ENCODE measurements around the gene PAPLN.
"Not testable (repeated sequence)": the region's sequence is repeated elsewhere in the genome, so short reads cannot be mapped to it uniquely, and the experiment has no call there.

Gene PAPLN, protein sequence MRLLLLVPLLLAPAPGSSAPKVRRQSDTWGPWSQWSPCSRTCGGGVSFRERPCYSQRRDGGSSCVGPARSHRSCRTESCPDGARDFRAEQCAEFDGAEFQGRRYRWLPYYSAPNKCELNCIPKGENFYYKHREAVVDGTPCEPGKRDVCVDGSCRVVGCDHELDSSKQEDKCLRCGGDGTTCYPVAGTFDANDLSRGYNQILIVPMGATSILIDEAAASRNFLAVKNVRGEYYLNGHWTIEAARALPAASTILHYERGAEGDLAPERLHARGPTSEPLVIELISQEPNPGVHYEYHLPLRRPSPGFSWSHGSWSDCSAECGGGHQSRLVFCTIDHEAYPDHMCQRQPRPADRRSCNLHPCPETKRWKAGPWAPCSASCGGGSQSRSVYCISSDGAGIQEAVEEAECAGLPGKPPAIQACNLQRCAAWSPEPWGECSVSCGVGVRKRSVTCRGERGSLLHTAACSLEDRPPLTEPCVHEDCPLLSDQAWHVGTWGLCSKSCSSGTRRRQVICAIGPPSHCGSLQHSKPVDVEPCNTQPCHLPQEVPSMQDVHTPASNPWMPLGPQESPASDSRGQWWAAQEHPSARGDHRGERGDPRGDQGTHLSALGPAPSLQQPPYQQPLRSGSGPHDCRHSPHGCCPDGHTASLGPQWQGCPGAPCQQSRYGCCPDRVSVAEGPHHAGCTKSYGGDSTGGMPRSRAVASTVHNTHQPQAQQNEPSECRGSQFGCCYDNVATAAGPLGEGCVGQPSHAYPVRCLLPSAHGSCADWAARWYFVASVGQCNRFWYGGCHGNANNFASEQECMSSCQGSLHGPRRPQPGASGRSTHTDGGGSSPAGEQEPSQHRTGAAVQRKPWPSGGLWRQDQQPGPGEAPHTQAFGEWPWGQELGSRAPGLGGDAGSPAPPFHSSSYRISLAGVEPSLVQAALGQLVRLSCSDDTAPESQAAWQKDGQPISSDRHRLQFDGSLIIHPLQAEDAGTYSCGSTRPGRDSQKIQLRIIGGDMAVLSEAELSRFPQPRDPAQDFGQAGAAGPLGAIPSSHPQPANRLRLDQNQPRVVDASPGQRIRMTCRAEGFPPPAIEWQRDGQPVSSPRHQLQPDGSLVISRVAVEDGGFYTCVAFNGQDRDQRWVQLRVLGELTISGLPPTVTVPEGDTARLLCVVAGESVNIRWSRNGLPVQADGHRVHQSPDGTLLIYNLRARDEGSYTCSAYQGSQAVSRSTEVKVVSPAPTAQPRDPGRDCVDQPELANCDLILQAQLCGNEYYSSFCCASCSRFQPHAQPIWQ

DNA sequence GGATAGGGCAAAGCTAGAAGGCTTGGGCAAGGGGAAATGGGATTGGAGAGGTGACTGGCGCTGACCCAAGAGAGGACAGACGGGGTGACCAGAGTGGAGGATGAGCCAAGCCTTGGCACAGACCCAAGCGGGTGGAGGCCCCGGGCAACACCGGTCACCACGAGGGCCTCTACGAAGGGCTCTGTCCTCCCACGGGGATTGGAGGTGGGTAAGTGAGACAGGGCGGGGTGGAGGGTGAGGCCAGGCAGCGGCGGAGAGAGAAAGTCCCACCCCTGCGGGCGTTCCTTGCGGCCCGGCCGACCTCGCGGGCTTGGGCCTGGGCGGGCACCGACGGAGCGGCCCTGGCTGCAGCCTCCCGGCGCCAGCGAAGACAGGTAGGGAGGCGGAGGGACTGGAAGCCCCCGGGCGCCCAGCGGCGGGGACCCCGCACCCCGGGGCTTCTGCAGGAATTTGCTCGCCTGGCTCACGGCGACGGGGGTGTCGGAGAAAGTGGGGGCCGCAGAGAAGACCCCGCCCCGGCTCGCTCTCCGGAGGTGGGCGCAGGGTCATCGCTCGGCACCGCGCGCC lies at the start of gene PAPLN:
Gene PAPLN, plus strand, starts transcription at position 288 of the 567 bp plus-strand sequence. CDS start 2,273 bp downstream, outside the sequence.
- no peak for DNase-seq (ENCODE audit: low read depth in 2 of 2)

DNA sequence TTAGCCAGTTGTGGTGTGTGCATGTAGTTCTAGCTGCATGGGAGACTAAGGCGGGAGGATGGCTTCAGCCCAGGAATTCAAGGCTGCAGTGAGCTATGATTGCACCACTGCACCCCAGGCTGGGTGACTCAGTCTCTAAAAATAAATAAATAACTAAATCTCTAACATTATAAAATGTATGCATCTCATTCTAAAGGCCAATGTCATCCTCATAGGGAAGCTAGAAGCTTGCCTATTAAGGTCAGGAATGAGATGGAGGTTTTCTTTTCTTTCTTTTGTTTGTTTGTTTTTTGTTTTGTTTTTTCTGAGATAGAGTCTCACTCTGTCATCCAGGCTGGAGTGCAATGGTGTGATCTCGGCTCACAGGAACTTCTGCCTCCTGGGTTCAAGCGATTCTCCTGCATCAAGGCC lies 48.8 kb upstream of the PAPLN start:
- no peak for DNase-seq (ENCODE audit: low read depth in 2 of 2)

DNA sequence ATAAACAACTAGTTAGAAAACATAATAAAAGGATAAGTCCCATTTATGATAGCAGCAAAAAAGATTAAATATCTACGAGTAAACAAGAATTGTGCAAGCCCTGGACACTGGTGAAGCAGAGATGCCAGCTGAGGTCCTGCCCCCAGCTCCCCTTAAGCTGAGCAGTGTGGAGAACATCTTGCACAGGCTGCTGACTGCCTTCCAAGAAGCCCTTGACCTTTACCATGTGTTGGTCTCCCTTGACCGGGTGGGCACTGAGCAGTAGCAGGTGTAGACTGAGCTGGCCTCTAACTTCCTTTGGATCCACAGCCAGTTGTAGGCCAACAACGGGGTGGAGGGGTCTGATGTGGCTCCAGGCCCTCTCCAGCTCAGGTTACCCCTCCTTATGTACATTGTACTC lies 47.7 kb upstream of the PAPLN start:
- no peak for DNase-seq (ENCODE audit: low read depth in 2 of 2)

DNA sequence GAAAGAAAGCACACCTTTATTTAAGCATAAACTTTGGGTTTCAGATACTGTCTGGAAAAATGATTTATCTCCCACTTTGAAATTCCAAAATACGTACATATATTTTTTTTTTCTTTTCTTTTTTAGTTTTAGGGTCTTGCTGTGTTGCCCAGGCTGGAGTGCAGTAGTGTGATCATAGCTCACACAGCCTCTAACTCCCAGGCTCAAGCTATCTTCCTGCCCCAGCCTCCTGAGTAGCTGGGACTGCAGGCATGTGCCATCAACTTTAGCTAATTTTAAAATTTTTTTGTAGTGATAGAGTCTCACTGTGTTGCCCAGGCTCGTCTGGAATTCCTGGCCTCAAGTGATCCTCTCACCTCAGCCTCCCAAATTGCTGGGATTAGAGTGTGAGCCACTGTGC lies 45.9 kb upstream of the PAPLN start:
- no peak for DNase-seq (ENCODE audit: low read depth in 2 of 2)

DNA sequence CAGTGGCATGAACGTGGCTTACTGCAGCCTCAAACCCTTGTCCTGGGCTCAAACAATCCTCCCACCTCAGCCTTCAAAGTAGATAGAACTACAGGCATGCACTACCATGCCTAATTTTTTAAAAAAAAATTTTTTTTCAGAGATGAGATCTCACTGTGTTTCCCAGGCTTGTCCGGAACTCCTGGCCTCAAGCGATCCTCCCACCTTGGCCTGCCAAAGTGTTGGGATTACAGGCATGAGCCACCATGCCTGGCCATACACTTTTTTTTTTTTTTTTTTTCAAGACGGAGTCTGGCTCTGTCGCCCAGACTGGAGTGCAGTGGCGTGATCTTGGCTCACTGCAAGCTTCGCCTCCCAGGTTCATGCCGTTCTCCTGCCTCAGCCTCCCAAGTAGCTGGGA lies 43.0 kb upstream of the PAPLN start:
- DNase-seq (ENCODE audit: low read depth in 2 of 2): not testable (repeated sequence)

DNA sequence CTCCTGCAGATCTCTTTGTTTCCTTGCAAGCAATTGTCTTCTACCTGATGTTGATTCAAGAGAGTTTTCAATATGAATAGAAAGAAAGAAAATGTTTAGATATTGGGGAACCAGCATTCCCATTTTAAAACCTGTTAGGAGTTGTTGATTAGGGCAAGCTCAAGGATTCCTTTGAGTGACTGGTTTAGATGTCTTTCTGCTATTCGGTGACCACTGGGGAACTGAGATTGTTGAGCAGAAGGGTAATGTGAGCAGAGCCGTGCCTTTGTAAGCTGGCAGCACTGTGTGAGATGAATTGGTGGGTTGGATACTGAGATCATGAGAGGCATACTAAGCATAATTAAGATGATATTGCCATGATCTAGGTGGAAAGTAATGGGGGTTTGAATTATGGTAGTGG lies 39.1 kb upstream of the PAPLN start:
- no peak for DNase-seq (ENCODE audit: low read depth in 2 of 2)

DNA sequence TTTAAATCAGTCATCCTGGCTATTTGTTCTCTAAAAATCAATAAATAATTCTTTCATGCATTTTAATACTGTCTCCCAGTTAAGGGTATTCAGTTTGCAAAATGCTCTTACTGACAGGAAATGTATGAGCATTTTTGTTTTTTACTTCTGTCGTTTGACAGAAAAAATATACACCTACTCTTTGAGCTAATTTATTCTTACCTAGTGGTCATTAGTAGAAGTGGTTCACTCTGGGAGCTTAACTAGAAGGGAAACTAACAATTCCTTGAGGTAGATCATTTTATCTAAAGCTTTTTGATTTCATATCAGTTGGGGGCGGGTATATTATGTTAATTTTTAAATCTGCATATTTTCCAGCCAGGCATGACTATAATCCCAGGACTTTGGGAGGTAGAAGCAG lies 33.8 kb upstream of the PAPLN start:
- DNase-seq (ENCODE audit: low read depth in 2 of 2): no peak

DNA sequence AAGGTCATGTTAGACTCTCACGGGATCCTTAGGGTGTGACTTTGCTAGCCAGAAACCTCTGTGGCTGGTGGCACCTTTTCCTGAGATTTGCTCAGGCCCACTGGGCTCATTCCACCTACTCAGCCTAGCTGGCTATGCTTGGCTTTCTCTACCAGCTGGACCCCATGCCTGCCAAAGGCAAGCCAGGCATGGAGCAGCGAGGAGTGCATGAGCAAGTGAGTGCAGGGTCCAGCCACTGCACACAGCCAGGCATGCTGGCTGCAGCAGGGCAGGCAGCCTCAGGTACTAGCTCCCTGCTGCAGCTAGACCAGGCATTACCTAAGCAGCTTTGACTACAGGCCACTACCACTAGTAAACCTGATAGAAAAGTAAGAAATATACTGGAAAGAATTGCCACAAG lies 29.7 kb upstream of the PAPLN start:
- DNase-seq (ENCODE audit: low read depth in 2 of 2): no peak

DNA sequence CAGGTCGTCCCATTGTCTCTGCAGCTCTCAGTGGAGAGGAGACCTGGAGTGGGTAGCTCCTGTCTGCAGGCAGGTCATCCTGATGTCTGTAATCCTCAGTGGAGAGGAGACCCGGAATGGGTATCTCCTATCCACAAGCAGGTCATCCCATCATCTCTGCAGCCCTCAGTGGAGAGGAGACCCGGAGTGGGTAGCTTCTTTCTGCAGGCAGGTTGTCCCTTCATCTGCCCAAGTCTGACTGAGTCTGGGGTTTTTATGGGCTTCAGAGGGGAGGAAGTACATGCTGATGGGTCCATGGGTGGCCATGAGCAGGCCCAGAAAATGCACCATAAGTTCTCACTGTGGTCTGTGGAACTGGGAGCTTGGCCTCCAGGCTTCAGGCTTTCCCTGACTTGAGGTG lies 28.9 kb upstream of the PAPLN start:
- no peak for DNase-seq (ENCODE audit: low read depth in 2 of 2)

DNA sequence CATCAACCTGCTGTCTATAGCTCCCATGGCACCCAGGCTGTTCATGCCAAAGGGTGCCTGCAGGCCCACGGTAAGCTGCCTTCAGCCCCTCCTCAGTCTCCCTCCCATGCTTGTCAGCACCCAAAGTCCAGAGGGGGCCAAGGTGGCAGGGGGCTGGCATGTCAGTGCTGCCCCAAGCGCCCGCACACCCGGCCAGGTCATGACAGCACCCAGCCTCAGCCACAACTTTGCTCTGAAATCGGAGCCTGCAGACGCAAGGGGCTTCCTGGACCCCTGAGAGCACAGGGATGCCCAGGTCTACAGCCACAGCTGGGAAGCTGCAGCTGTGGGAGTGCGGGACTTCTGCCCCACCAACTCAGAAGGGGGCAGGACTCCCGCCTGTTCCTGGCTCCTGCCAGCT lies 28.5 kb upstream of the PAPLN start:
- no peak for DNase-seq (ENCODE audit: low read depth in 2 of 2)

DNA sequence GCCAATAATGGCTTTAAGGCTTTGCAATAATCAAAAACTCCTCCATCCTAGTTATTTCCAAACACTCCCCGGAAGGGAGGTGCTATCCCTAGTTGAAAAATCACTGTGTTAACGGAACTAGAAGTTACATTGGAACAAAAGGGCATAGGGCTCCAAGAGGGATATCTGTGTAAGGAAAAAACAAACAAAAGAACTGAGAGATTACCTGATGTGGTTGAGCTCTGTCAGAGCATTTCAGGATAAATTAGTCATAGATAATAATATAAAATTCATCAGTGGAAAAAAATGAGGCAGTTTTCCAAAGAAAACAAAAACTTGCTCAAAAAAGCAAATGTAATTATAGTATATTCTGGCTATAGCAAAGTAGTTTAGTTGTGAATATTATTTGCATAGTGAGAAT lies 27.4 kb upstream of the PAPLN start:
- DNase-seq (ENCODE audit: low read depth in 2 of 2): no peak

DNA sequence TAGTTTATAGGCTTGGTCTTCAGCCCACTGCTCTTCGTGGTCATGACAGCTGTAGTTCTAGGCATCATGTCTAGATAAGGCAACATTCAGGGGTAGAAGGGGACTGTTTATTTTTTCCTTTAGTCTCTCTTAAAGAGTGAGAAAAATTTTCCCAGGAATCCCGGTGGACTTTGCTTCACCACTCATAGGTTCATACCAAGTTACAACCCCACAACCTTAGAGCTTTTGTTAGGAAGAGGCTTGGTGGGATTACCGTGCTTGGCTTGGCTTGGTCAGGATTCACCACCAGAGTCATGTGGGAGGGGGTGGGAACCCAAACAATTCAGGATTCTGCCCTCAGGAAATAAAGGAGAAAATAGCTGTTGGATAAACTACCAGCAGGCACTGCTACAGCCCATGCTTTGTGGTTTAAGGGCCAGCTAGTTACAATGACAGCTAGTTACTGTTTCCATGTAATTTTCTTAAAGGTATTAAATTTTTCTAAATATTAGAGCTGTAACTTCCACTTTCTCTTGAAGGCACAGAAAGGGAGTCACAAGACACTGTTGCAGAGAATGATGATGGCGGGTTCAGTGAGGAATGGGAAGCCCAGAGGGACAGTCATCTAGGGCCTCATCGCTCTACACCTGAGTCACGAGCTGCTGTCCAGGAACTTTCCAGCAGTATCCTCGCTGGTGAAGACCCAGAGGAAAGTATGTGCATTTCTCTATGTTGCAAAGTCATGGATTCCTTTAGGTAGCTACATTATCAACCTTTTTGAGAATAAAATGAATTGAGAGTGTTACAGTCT lies 25.9 kb upstream of the PAPLN start:
- DNase-seq (ENCODE audit: low read depth in 2 of 2): no peak

DNA sequence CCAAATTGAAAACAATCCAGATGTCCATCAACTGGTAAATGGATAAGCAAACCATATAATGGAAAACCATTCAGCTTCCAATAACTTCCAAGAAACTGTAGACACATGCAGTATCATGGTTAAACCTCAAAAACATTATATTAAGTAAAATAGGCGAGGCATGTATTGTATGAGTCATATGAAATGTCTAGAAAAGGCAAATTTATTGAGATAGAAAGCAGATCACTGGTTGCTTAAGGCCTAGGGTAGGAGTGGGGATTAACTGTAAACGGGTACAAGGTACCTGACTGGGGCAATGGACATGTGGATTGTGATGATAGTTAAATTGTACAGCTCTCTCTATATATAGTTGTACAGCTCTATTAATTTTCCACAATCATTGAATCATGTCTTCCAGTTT lies 21.3 kb upstream of the PAPLN start:
- DNase-seq (ENCODE audit: low read depth in 2 of 2): no peak

DNA sequence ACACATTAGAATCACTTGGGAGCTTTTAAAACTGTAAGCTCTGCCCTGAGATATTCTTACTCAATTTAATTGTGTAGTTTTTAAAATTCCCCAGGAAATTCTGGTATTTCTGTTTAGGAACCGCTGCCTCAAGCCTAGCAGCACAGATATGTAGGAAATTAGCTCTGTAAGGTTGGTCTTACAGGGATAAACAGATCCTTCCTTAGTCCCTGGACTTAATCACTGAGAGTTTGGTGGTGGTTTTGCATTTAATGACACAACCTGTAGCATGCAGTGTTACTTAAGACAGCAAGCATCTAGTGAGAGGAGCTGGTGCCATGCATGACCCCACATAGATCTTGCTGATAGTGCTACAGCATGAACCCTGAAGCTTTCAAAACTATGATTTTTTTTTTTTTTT lies 19.9 kb upstream of the PAPLN start:
- no peak for DNase-seq (ENCODE audit: low read depth in 2 of 2)

DNA sequence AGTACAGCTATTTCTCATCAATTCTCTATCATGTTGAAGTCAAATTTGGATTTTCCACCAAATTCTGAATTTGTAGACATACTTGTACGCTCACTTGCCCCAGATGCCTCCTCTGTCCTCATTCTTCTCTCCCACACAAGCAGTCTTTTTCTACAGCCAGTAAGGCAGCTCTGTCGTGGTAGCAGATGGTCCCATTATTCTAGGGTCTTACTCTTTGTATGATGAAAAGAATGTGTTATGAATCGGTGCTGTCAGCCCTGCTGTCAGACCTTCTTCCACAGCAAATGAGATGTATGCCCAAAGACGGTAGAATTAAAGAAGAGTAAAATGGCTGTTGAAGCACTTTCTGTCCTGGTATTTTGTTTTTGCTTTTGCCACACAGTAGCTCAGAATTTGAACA lies 17.2 kb upstream of the PAPLN start:
- DNase-seq (ENCODE audit: low read depth in 2 of 2): no peak

DNA sequence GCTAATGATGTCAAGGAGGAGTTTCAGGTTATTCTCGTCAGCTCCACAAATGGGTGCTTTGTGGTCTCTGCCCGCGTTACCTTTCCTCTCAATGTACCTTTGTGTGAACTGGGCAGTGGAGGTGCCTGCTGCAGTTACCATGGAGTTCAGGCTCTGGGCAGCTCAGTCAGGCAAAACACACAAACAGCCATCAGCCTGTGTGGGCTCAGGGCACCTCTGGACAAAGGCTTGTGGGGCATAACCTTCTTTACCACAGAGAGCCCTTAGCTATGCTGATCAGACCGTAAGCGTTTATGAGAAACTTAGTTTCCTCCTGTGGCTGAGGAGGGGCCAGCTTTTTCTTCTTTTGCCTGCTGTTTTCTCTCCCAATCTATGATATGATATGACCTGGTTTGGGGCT lies 16.7 kb upstream of the PAPLN start:
- DNase-seq (ENCODE audit: low read depth in 2 of 2): no peak

DNA sequence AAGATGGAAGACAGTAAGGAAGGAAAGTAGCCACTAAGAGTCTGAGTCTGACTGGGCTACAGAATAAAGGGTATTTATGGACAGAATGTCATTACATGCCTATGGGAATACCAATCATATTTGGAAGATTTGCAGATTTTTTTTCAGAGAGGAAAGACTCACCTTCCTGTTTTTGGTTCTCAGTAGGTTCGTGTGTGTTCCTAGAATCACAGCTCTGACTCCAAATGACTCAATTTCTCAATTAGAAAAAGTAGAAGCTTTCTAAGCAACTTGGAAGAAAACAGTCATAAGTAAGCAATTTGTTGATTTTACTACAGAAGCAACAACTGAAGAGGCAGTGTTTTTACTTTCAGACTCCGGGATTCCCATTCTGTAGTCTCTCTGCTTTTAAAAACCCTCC lies 15.4 kb upstream of the PAPLN start:
- DNase-seq (ENCODE audit: low read depth in 2 of 2): no peak

DNA sequence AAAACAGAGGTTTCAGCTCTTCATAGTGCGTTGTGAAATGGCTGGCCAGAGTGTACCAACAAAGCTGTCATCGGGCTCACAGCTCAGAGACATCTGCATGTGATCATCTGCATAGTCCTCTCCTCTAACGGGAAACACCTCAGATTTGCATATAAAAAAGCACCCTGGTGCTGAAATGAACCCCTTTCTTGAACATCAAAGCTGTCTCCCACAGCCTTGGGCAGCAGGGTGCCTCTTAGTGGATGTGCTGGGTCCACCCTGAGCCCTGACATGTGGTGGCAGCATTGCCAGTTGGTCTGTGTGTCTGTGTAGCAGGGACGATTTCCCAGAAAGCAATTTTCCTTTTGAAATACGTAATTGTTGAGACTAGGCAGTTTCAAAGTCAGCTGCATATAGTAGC lies 14.3 kb upstream of the PAPLN start:
- DNase-seq (ENCODE audit: low read depth in 2 of 2): no peak

DNA sequence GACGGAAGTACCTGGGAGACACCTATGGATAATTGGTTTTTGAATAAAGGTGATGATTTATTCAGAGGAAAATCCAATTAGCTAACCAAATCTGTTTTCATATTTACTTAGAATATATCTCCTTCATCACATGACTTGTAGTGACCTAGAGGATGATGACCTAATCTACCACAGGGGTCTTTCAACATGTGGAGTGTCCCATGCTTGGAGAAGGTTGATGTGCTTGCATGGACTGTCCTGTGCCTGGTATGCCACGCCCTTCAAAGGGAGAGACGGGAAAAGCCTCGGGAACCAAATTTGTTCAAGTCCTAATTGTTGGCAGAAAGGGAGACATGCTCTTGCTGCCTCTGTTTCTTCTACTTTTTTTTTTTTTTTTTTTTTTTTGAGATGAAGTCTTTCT lies 11.8 kb upstream of the PAPLN start:
- DNase-seq (ENCODE audit: low read depth in 2 of 2): no peak

DNA sequence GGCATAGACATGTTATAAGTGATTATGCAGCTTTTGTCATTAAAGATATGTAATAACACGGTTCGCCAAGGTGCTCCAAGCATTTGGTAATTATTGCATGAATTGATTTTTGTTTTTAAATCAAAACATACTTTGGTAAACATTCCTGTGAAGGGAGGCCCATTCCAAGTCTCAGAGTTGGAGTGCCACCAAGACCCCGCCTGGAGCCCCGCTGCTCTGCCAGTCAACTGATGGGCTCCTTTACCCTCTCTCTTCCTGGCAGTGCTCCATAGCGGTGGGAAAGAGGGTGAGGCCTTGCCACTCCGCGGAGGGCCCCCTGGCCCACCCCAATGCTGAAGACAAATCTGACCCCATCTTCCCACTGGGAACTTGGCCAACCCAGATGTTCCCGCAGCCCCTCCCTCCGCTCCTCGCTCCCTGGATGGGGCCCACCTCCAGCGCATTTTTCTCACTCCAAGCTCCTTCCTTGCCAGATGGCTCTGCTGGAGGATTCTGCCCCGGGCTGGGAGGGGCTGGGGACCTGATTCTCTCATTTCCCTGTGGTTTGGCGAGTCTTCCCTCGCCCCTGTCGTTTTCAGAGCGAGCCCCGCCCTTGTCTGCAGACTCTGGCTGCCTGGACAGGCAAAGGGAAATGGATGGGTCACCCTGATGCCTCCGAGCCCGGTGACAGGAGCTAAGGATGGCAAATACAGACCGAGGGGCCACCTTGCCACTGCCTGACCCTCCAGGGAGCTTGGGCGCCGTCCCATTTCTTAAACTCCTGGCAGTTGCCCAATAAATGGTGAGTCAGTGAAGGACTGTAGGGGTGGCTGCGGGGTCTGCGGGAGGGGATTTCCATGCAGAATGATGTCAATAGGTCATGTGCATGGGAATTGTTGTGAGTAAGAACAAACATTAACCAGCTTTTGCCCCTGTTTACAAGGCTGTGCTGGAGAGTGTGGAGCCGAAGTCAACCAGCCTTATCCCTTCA lies 9.2 kb upstream of the PAPLN start:
- DNase-seq (ENCODE audit: low read depth in 2 of 2): no peak
